Testis (tissue), 3 donors: ENCODE measurements around the gene BMP7. TPM values are rescaled to one million over a fixed set of nuclear protein-coding genes. Genes with fewer than 3 reads are reported as not detected.

Source experiments
- DNase-seq: peaks from one replicate; pipeline ENCODE4 v3.0.0-alpha.2; 2019
- H3K27ac ChIP-seq, 2 donors: fragments of 200-600 bp; sonication (generic); one replicate each; pipeline ENCODE4 v1.5.1; 2019
- H3K27me3 ChIP-seq: fragments of 200-600 bp; sonication (generic); one replicate; pipeline ENCODE4 v1.5.1; 2019
- H3K36me3 ChIP-seq: fragments of 200-600 bp; sonication (generic); one replicate; pipeline ENCODE4 v1.5.1; 2017; ENCODE audit warnings: low read depth; ENCODE audit errors: missing control alignments
- H3K4me1 ChIP-seq: fragments of 200-600 bp; sonication (generic); one replicate; pipeline ENCODE4 v1.5.1; 2019
- H3K4me3 ChIP-seq, 2 donors: fragments of 200-600 bp; sonication (generic); one replicate each; pipeline ENCODE4 v1.5.1; 2017 to 2019
- H3K9me3 ChIP-seq: fragments of 200-600 bp; sonication (generic); one replicate; pipeline ENCODE4 v1.5.1; 2017
- CTCF ChIP-seq, 3 experiments: fragments of 450-650 bp in 2 of 3; fragments of 200-600 bp in 1 of 3; sonication (generic) in 1 of 3; IDR thresholded peaks; one replicate each; pipeline ENCODE4 v1.5.1; 2016 to 2019; ENCODE audit warnings: antibody characterized with exemption in 3 of 3, mild to moderate bottlenecking in 2 of 3, moderate library complexity in 1 of 3
- POLR2A ChIP-seq: fragments of 450-650 bp; IDR thresholded peaks from one replicate; pipeline ENCODE4 v1.6.1; 2017; ENCODE audit warnings: antibody characterized with exemption, mild to moderate bottlenecking, moderate library complexity
- WGBS, 2 donors: methylation state at CpG; one replicate each; pipeline ENCODE4 v1.1.5; 2018; 5-methylcytosine and 5-hydroxymethylcytosine counted together
- intact Hi-C: fragments of 100-400 bp; cut with DNase I; formaldehyde crosslinking; loops from one replicate; pipeline ENCODE4 v1.15.1; 2023; ENCODE audit warnings: low total_unique reads
- polyA plus RNA-seq: library from polyadenylated mRNA; stranded (reverse); fragments of 350-450 nt; fragmentation: Illumina TruSeq; extraction: RNeasy Lipid Tissue Mini Kit (QIAGEN cat#74804); gene quantifications from one replicate; pipeline ENCODE4 v1.2.3, GENCODE V29; 2014; ENCODE audit warnings: low read depth, low replicate concordance; ENCODE audit not compliant: insufficient read depth
- total RNA-seq, 2 donors: library from RNA; depleted of rRNA; stranded (reverse); fragments of >200 nt; gene quantifications; one replicate each; pipeline ENCODE4 v1.2.3, GENCODE V29; 2016

The BMP7 gene
- total and polyA plus RNA-seq, 3 donors from 2014 or later = 2.4 to 7.1 (median 3.3) TPM

GRCh38 chr20:57293995-57294394, 27.6 kb upstream of the BMP7 start:
- Histone ChIP-seq H3K4me3 (no peak overlapping the region), H3K27ac (no peak overlapping the region), H3K27me3 (no peaks in the 10 kb centered on the region), H3K4me1 (no peaks in the 10 kb centered on the region), H3K36me3 (no peaks in the 10 kb centered on the region), H3K9me3 (no peaks in the 10 kb centered on the region)
- intact Hi-C loops = no loop called here
- DNase-seq = no peak
- TF ChIP-seq POLR2A (no peak), CTCF (IDR thresholded peaks at IDR 0.05) (no peak)
- WGBS, 2 donors = 77 to 81% methylated on average over 7 of the region's 7 CpGs

GRCh38 chr20:57292611-57293010, 26.2 kb upstream of the BMP7 start:
- DNase-seq = no peak
- Histone ChIP-seq H3K36me3 (no peaks in the 10 kb centered on the region), H3K4me3 (no peak overlapping the region), H3K4me1 (no peaks in the 10 kb centered on the region), H3K27me3 (no peaks in the 10 kb centered on the region), H3K9me3 (no peaks in the 10 kb centered on the region), H3K27ac (no peak overlapping the region)
- TF ChIP-seq POLR2A (no peak), CTCF (IDR thresholded peaks at IDR 0.05) (no peak)
- intact Hi-C loops = no loop called here
- WGBS, 2 donors = 85% methylated on average over 2 of the region's 2 CpGs; no CpG with 5 or more reads in 1 of the 2 donors

GRCh38 chr20:57291694-57292093, 25.3 kb upstream of the BMP7 start:
- TF ChIP-seq POLR2A (no peak), CTCF (IDR thresholded peaks at IDR 0.05) (no peak)
- DNase-seq = no peak
- Histone ChIP-seq H3K27me3 (no peaks in the 10 kb centered on the region), H3K4me1 (no peaks in the 10 kb centered on the region), H3K27ac (no peak overlapping the region), H3K4me3 (no peak overlapping the region), H3K36me3 (no peaks in the 10 kb centered on the region), H3K9me3 (no peaks in the 10 kb centered on the region)
- 90 to 94% methylated on average over 6 of the region's 6 CpGs for WGBS, 2 donors
- intact Hi-C loops = no loop called here

- Histone ChIP-seq H3K36me3 (no peaks in the 10 kb centered on the region), H3K9me3 (no peaks in the 10 kb centered on the region), H3K4me3 (no peak overlapping the region), H3K27ac (no peak overlapping the region), H3K4me1 (no peaks in the 10 kb centered on the region), H3K27me3 (no peaks in the 10 kb centered on the region)
- TF ChIP-seq CTCF (IDR thresholded peaks at IDR 0.05) (no peak), POLR2A (no peak)
- WGBS, 2 donors = 79 to 85% methylated on average over 10 of the region's 10 CpGs
- intact Hi-C loops = no loop called here
- DNase-seq = no peak
These were observed 24.6 kb upstream of the BMP7 start for GRCh38 chr20:57291003-57291402.

GRCh38 chr20:57290178-57290484, 23.7 kb upstream of the BMP7 start:
- H3K4me3 ChIP-seq = no peak overlapping the region
- no peaks in the 10 kb centered on the region for H3K9me3 ChIP-seq
- no peak for TF ChIP-seq POLR2A
- TF ChIP-seq CTCF (IDR thresholded peaks at IDR 0.05) = no peak
- intact Hi-C loops = no loop called here
- H3K27me3 ChIP-seq = no peaks in the 10 kb centered on the region
- no peaks in the 10 kb centered on the region for H3K4me1 ChIP-seq
- WGBS, 2 donors = 82 to 90% methylated on average over 2 to 5 of the region's 5 CpGs
- H3K36me3 ChIP-seq = no peaks in the 10 kb centered on the region
- DNase-seq = no peak
- H3K27ac ChIP-seq = no peak overlapping the region
